ENCODE data around the gene HAUS3. TPM values are rescaled to one million over a fixed set of nuclear protein-coding genes. Genes with fewer than 3 reads are reported as not detected.

The HAUS3 gene
- total and polyA plus RNA-seq, 2 of the 13 experiments (the other 11 are each of a cell fraction or from before 2014, with no cell fraction given), result 3.9 to 12.6 TPM

DNA sequence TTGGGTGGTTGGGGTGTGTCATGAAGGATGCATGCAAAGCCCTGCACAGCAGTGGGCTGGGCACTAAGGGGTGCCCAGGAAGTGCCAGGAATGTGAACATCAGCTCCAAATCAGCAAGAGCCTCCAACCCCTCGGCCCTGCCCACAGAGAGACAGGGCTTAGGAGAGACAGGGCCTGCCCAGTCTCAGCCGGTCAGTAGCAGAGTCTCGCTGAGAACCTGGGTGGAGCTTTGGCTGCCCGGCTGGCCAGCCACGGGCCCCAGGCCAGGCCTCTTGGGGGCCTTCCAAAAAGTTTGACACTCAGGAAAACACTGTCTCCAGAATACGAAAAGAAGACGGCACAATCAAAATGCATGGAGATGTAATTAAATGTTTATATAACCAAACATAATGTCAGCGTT lies 24.3 kb upstream of the HAUS3 start:
- no peak for FAIRE-seq
- no peaks in the 10 kb centered on the region for H4K20me1 ChIP-seq (ENCODE audit: insufficient read depth, low read length)
- 16% methylated on average over 6 of the region's 8 CpGs for WGBS (ENCODE audit: low lambda C conversion rate)
- H3K27me3 ChIP-seq (ENCODE audit: control insufficient read depth in 1 of 2, insufficient read depth in 2 of 2, low read length in 2 of 2), result peaks cover 22 to 59% of the 10 kb centered on the region in 2 experiments; a peak in 4 of 5 replicates
- ChIA-PET POLR2A (interaction anchor here (0.5 kb wide), 1 partner anchor 24 kb away, joined by 3 read pairs; no protein-coding TSS in a partner anchor), CTCF (ENCODE audit: low intra/inter-chr PET ratio, low total read pairs) (no interaction called here)
- no peak for DNase-seq (ENCODE audit: low spot score)
- H3K4me2 ChIP-seq (ENCODE audit: low read depth, low read length), result no peak overlapping the region
- intact Hi-C loops (cut with micrococcal nuclease; ENCODE audit: unreplicated experiment), result no loop called here
- H3K9me3 ChIP-seq (ENCODE audit: low read length), result no peaks in the 10 kb centered on the region
- in situ Hi-C loops (cut with HindIII; ENCODE audit: extremely low pct_ligation_motif_present, low pct_unique_long_range_greater_than_20kb), result no loop called here
- TF ChIP-seq NR2F1 (CRISPR knock-in tag; IDR thresholded peaks at IDR 0.05) (no peak), IRX3 (CRISPR knock-in tag; IDR thresholded peaks at IDR 0.05; ENCODE audit: borderline replicate concordance, low read depth) (no peak), FOSL1 (CRISPR knock-in tag; IDR thresholded peaks at IDR 0.05; ENCODE audit: borderline replicate concordance) (no peak), ZBTB1 (CRISPR knock-in tag; IDR thresholded peaks at IDR 0.05; ENCODE audit: borderline replicate concordance) (no peak), RFX1 (IDR thresholded peaks at IDR 0.05) (no peak), CEBPB (IDR thresholded peaks at IDR 0.05; ENCODE audit: borderline replicate concordance, low read depth, low read length) (no peak)
- TF ChIP-seq, protein P1, sequence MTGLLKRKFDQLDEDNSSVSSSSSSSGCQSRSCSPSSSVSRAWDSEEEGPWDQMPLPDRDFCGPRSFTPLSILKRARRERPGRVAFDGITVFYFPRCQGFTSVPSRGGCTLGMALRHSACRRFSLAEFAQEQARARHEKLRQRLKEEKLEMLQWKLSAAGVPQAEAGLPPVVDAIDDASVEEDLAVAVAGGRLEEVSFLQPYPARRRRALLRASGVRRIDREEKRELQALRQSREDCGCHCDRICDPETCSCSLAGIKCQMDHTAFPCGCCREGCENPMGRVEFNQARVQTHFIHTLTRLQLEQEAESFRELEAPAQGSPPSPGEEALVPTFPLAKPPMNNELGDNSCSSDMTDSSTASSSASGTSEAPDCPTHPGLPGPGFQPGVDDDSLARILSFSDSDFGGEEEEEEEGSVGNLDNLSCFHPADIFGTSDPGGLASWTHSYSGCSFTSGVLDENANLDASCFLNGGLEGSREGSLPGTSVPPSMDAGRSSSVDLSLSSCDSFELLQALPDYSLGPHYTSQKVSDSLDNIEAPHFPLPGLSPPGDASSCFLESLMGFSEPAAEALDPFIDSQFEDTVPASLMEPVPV (CRISPR knock-in tag; IDR thresholded peaks at IDR 0.05), result no peak
- TF ChIP-seq, protein P2, sequence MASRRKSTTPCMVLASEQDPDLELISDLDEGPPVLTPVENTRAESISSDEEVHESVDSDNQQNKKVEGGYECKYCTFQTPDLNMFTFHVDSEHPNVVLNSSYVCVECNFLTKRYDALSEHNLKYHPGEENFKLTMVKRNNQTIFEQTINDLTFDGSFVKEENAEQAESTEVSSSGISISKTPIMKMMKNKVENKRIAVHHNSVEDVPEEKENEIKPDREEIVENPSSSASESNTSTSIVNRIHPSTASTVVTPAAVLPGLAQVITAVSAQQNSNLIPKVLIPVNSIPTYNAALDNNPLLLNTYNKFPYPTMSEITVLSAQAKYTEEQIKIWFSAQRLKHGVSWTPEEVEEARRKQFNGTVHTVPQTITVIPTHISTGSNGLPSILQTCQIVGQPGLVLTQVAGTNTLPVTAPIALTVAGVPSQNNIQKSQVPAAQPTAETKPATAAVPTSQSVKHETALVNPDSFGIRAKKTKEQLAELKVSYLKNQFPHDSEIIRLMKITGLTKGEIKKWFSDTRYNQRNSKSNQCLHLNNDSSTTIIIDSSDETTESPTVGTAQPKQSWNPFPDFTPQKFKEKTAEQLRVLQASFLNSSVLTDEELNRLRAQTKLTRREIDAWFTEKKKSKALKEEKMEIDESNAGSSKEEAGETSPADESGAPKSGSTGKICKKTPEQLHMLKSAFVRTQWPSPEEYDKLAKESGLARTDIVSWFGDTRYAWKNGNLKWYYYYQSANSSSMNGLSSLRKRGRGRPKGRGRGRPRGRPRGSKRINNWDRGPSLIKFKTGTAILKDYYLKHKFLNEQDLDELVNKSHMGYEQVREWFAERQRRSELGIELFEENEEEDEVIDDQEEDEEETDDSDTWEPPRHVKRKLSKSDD (CRISPR knock-in tag; IDR thresholded peaks at IDR 0.05; ENCODE audit: low read depth), result no peak
- TF ChIP-seq, protein P3, sequence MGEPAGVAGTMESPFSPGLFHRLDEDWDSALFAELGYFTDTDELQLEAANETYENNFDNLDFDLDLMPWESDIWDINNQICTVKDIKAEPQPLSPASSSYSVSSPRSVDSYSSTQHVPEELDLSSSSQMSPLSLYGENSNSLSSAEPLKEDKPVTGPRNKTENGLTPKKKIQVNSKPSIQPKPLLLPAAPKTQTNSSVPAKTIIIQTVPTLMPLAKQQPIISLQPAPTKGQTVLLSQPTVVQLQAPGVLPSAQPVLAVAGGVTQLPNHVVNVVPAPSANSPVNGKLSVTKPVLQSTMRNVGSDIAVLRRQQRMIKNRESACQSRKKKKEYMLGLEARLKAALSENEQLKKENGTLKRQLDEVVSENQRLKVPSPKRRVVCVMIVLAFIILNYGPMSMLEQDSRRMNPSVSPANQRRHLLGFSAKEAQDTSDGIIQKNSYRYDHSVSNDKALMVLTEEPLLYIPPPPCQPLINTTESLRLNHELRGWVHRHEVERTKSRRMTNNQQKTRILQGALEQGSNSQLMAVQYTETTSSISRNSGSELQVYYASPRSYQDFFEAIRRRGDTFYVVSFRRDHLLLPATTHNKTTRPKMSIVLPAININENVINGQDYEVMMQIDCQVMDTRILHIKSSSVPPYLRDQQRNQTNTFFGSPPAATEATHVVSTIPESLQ (CRISPR knock-in tag; conservative IDR thresholded peaks at IDR 0.05), result no peak
- TF ChIP-seq, protein P4, sequence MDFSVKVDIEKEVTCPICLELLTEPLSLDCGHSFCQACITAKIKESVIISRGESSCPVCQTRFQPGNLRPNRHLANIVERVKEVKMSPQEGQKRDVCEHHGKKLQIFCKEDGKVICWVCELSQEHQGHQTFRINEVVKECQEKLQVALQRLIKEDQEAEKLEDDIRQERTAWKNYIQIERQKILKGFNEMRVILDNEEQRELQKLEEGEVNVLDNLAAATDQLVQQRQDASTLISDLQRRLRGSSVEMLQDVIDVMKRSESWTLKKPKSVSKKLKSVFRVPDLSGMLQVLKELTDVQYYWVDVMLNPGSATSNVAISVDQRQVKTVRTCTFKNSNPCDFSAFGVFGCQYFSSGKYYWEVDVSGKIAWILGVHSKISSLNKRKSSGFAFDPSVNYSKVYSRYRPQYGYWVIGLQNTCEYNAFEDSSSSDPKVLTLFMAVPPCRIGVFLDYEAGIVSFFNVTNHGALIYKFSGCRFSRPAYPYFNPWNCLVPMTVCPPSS (IDR thresholded peaks at IDR 0.05), result no peak
- peaks cover 14% of the 10 kb centered on the region for H3K4me1 ChIP-seq (ENCODE audit: insufficient read depth, low read length)
- H2AFZ ChIP-seq (ENCODE audit: low read length), result no peak overlapping the region
- H3K9ac ChIP-seq (ENCODE audit: insufficient read depth, low read depth, low read length), result no peak overlapping the region
- H3K79me2 ChIP-seq (ENCODE audit: insufficient read depth, low read length), result peaks cover under 1% of the 10 kb centered on the region
- no peak for ATAC-seq
- no peaks in the 10 kb centered on the region for H3K36me3 ChIP-seq (replicated peaks in 1 of 2; ENCODE audit: control insufficient read depth in 1 of 2, insufficient read depth in 2 of 2, low read length in 2 of 2)
- no TSS peak for BruUV-seq (replicated peaks)
- no peak overlapping the region for H3K27ac ChIP-seq (ENCODE audit: extremely low read length, insufficient read depth, low read length)
- no peak overlapping the region for H3K4me3 ChIP-seq (replicated peaks in 1 of 3; ENCODE audit: insufficient read depth in 1 of 3, low read depth in 2 of 3, low read length in 3 of 3)

All from HepG2 (cell line).